DMS 273 treated with DMSO at 0.1 percent for 48 hours (cell line): ENCODE results near the gene SDSL.

Experiments used
- DNase-seq: peaks from one replicate; lab custom pipeline; 2025; lab: John Stamatoyannopoulos, UW

The SDSL gene

DNA sequence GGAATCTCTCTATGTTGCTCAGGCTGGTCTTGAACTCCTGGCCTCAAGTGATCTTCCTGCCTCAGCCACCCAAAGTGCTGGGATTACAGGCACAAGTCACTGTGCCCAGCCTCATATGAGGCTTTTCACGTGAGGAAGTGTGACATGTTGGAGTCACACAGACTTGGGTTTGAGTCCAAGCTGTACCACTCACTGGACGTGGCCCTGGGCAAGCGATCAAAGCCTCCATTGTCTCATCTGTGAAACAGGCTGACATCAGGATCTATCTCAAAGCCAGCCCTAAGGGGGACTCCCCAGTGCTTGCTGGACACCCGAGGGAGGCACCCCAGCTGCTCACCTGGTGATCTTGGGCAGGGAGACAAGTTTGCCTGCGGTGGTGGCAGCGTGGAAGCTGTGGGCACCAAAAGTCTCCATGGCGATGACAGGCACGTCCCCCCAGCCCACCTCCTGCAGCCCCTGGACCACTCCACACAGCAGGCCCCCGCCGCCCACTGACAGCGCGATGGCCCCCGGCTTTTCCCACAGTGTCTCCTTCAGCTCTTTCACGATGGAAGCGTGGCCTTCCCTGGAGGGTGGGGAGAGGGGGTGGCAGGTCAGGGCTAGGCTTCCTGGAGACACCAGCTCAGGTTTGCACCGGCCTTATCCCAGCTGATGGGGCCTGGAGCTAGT is 25.2 kb upstream of the SDSL start:
- no peak for DNase-seq

DNA sequence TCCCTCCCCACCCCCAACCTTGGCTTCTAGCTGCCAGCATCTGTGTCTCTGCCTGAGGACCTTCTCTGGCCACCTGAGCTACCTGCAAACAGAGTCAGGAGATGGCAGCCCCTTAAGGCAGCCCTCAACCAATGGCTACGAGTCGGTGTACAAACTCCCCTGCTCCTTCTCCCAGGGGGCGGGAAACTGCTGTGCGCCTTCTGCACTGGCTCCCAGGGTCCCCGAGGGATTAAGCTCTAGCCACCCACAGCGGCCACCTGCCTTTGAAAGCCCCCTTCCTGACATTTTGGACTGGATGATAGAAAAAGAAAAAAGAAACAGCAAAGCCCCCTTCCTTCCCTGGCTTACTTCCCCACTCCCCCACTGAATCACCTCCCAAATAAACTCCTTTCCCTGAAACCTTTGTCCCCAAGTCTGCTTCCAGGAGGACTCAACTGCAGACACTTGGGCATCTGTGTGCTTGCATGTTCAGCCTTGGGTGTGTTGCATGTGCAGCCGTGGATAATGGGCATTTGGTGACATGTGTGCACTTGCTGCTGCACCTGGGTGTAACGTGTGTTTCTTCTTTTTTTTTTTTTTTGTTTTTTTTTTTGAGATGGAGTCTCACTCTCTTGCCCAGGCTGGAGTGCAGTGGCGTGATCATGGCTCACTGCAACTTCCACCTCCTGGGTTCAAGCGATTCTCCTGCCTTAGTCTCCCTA is 24.5 kb upstream of the SDSL start:
- no peak for DNase-seq

DNA sequence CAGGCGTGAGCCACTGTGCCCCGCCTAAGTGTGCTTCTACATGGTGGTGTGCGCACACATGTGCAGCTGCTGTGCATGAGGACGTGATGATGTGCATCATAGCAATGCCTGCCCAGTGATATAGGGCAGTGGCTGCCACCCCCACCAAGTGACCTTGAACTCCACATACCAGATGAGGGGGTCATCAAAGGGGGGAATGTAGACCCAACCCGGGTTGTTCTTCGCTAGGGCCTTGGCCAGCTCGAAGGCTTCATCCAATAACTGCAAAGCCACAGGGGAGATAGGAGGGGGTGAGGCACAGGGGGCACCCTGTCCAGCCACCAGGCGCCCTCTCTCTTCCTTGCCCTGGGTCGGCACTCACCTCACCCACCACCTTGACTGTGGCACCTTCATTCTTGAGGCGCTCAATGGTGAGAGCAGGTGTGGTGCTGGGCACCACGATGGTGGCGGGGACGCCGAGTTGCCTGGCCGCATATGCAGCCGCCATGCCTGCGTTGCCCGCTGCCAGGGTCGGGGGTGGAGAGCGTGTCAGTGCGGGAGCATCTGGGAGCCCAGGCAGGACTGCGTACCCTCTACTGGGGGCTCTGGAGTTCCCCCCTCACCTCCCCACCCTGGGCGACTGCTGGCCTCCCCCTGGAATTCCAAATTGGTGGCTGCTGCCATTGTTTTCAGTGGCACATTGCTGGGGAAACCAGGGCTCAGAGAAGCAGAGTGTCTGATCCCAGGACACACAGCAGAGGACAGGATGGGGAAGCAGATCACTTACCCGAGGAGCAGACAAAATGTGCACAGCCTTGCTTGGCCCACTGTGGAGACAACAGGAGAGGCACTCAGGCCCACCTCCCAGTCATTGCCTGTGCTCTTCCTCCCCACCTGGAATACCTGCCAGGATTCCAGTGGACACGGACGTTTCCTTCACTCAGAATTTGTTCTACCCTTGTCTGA is 23.6 kb upstream of the SDSL start:
- DNase-seq = no peak

DNA sequence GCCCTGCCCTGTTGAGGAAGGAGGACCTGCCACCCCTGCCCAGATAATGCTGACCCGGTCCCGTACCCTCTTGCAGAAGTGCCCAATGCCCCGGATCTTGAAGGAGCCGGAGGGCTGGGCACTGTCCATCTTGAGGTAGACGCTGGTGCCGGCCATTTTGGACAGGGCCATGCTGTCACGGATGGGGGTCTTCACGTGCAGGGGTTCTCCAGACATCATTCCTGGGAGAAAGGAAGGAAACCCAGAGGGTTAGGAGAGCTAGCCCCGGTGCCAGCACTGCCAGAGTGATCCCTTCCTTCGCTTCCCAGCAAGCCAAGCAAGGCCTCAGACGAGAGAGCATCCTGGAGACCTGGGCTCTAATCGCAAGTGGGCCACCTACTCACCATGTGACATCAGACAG is 22.7 kb upstream of the SDSL start:
- DNase-seq = no peak

DNA sequence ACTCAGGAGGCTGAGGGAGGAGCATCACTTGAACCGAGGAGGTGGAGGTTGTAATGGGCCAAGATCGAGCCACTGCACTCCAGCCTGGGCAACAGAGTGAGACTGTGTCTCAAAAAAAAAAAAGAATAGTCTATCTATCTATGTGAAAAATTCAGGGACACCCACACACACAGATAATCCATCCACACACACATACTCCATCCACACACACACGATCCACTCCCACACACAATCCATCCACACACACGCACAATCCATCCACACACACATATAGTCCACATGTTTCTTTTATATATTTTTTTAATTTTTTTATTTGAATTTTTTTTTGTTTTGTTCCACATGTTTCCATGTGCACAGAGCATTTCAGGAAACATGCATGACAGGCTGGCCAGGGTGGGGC is 21.8 kb upstream of the SDSL start:
- DNase-seq = no peak

DNA sequence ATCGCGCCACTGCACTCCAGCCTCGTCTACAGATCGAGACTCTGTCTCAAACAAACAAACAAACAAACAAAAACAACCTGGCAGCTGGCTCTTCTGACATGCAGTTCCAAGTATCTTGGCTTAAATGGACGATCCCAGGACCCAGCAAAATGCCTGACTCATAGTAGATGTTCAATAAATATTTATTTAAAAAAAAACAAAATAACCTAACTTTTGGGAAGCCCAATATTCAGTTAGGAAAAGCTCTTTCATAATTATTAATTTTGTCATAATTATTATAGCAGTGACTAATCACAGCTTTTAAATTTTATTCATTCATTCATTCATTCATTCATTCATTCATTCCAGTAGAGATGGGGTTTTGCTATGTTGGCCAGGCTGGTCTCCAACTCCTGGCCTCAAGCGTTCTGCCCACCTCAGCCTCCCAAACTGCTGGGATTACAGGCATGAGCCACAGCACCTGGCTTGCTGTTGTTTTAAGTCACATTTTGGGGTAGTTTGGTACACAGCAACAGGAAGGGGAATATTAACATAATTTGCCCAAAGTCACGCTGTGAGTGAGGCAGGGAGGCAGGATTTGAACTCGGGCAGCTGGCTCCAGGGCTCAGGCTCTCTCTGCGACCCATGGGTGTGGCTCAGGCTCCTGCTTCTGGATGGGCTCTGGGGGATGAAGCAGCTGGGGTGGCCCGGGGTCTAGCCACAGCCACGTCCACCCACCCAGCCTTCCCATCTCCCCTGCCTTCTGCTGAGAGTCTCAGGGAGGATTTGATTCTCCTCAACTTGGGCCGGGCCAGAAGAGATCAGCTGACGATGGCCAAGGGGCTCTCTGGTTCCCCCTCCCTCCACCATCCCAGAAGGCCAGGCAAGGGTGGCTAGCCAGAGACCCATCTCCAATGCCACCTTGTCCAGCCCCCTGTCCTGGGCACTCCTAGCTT is 20.8 kb upstream of the SDSL start:
- DNase-seq = no peak

DNA sequence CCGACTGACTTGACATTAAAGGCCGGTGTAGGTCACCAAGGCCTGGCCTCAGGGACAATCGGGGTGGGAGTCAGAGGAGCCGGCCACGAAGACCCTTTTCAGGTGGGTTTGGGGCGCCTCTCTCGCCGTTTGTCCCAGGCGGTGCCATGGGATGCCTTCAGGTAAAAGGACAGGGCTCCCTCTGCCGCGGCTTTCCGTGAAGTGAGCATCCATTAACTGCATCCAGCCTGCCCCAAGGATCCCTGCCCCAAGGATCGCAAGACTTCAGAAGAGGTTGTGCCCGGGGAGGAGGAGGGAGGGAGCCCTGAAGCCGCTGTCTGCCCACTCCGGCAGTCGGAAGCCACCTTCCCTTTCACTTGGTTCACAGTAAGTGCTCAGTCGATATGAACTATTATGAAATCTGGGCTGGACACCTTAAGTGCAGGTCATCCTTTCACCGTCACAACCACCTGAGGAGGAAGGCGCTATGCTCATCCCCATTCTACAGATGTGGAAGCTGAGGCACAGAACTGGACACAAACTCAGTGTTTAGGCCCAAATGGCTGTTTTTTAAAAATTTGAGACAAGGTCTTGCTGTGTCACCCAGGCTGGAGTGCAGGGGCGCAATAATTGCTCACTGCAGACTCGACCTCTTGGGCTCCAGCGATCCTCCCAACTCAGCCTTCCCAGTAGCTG is 19.5 kb upstream of the SDSL start:
- no peak for DNase-seq

DNA sequence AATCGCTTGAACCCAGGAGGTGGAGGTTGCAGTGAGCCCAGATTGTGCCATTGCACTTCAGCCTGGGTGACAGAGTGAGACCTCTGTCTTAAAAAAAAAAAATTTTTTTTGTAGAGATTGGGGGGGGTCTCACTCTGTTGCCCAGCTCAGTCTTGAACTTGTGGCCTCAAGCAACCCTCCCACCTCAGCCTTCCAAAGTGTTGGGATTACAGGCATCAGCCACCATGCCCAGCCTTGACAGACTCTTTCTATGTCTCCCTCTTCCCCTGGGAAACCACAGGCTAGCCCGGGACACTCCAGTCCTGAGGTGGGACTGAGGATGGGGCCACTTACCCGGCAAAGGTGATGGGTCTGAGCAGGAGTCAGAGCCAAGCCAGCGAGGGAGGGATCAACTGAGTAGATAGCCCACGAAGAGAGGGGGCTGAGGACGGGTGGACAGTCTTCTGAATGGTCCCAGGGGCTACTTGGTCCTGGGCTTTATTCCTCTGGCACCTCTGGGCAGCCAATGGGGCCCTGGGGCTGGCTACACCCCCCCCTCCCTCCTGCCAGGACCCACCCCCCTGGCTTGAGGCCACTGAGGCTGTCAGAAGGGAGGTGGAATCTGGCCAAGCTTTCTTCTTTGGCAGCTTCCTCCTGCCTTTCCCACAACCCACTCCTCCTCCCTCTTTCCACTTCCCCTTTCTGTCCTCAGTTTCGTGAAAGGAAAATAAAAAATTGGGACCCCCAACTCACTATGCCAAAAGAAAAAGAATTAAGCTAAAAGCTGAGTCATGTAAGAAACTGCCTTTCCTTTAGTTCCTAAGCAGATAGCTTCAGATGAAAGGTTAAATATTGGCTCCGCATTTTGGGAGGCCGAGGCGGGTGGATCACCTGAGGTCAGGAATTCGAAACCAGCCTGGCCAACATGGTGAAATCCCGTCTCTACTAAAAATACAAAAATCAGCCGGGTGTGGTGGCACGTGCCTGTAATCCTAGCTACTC is 18.5 kb upstream of the SDSL start, which contains the start of gene SDS:
Gene SDS, minus strand, starts transcription at position 453 of the 981 bp plus-strand sequence. CDS start 4,179 bp downstream, outside the sequence.
- no peak for DNase-seq

DNA sequence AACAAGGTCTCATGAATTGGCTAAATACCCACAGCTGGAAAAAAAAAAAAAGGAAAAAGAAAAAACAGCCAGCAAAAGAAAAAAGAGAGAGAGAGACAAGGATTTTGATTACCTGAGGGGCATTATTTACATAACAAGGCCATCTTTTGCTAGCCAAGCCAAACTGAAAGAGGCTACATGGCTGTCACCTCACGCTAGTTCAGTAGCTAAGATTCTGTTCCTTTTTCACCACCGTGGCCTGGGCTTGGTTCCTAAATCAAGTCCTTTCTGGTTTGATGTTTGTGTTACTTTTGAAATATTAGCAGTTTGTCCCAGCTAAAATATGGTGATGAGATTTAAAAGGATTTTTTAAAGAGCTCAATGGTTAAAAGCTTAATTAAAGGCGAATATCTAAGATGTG is 16.5 kb upstream of the SDSL start:
- DNase-seq = no peak

DNA sequence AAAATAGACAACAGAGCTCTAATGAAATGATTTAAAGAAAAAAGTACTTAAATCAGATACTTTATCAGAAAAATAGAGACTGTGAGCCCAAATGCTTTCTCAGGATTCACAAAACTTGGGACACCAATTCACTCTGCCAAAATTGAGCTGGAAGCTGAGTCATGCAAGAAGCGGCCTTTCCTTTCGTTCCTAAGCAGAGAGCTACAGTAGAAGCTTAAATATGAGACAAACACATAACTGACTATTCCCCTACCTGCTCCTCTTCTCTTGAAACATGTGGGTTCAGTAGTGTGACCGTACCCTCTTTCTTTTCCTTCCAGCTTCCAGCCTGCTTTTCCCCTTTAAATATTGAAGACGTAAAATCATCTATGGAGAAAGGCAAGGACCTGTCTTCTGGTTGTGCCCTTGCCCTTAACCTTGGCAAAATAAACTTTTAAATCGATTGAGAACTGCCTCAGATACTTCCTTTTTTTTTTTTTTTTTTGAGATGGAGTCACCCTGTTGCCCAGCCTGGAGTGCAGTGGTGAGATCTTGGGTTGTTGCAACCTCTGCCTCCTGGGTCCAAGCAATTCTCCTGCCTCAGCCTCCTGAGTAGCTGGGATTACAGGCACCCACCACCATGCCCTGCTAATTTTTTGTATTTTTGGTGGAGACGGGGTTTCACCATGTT is 14.1 kb upstream of the SDSL start:
- no peak for DNase-seq

DNA sequence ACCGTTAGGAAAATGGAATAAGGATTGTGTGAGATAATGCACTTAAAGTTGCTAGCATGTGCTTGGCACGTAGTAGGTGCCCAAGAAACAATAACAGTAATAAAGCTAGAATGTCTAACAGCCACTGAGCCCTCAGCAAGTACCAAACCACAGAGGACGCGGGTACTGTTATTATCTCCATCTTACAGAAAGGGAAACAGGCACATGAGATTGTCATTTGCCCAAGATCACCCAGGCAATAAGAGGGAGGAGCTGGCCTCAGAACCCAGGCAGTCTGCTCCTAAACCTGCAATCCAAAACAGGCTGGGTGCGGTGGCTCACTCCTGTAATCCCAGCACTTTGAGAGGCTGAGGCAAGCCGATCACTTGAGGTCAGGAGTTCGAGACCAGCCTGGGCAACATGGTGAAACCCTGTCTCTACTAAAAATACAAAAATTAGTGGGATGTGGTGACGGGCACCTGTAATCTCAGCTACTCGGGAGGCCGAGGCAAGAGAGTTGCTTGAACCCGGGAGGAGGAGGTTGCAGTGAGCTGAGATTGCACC is 13.4 kb upstream of the SDSL start:
- no peak for DNase-seq

DNA sequence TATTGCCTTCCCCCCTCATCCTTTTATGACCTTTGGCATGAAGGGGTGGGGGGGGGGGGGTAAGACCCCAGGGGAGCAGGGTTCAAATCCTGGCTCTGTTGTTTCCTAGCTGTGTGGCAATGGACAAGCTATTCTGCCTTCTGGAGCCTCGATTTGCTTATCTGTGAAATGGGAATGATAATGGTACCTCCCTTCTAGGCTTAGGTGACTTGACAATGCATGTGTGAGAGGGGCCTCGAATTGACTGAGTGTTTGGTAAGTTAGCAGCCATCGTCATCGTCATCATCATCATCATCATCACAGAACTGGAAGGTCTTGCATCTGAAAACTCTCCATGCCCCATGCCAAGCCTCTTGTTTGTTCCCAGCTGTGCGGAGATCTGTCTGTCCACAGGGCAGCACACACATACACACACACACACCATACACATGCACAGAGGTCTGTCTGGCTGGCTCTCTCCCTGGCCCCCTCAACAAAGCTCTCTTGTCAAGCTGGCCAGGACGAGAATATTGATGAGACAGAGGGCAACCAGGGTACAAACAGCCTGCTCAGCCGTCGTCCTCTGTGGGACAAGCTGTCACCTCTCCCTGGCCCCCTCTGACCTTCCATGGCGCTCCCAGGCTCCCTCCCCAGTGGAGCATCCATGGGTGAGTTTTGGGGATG is 12.6 kb upstream of the SDSL start:
- no peak for DNase-seq

DNA sequence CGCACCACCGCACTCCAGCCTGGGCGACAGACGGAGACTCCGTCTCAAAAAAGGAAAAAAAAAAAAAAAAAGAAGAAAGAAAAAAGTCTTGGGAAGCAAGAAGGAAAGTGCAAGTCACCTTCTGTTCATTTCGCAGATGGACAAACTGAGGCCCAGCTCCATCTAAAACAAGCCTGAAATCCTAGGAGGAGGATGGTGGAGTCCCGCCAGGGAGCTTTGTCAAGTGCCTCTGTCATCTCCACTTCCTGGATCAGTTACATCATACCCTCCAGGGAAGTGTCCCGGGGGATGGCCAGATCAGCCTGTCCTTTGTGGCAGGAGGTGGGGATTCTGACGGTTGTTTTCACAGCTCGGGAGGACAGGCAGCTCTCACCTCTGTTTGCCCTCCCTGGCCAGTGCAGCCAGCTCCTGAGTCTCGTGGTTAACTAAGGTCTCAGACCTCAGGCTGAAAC is 8.7 kb upstream of the SDSL start:
- DNase-seq = no peak

DNA sequence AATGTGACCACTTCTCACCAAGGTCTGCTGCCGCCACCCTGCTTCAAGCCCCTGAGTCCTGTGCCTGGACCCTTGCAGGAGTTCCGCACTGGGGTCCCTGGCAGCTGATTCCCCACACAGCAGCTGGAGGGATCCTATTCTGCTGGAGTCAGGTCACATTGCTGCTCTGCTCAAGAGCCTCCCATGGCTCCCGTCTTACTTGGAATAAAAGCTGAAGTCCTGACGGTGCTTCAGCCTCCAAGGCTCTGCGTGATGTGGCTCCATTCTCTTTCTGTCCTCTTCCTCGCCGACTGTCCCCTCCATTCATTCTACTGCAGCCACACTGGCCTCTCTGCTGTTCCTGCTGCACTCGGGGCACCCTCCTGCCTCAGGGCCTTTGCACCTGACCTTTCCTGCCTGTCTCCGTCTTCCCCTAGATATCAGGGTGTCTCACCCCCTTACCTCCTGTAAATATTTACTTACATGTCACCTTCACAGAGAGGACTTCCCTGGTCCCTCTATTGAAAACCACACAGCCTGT is 7.6 kb upstream of the SDSL start:
- DNase-seq = no peak

DNA sequence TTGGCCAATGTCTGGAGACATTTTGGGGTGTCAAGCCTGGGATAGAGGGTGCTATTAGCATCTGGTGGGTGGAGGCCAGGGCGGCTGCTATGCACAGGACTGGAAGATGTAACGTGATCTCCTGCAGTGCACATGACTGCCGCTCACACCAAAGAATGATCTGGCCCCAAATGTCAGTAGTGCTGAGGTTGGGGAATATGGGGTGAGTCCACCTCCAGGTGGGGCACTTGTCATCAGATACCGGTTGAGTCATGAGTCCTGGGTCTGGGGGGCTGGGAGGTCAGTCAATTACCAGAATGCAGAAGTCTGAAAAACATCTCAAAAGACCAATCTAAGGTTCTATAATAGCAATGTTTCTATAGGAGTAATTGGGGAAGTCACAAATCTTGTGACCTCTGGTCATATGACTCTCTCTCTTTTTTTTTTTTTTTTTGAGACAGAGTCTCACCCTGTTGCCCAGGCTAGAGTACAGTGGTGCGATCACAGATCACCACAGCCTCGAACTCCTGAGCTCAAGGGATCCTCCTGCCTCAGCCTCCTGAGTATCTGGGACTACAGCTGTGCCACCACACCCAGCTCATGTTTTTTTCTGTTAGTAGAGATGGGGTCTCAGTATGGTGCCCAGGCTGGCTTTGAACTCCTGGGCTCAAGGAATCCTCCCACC is 6.0 kb upstream of the SDSL start:
- no peak for DNase-seq

DNA sequence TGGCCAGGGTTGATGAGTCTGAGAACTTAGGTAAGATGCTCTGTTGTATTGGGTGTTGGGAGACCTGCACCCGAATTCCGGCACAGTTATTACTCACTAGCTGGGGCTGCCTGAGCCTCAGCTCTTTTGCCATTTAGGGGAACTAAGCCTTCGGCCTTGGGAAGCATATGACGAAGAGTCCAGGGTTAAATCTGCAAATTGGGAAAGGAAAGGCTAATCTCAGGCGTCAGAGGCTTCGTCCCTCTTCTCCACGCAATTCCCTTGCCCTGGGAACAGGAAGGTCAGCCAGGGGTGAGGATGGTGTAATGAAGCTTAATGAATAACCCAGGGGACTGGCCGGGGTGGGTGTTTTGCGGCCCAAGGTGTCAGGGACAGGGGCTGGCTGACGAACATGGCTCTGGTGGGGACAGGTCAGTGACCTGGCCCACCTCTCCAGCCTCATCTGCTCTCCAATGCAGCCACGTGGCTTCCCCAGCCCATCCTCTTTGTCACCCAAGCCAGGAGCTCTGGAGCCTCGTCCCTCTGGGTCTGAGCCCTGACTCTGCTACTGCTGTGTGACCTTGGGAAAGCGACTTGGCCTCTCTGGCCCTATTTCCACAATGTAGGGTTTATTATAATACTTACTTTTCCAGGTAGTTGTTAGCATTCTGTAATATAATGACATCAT is 3.8 kb upstream of the SDSL start:
- DNase-seq = no peak
